Measurements from ENCODE around the gene EN2.

Gene EN2

DNA sequence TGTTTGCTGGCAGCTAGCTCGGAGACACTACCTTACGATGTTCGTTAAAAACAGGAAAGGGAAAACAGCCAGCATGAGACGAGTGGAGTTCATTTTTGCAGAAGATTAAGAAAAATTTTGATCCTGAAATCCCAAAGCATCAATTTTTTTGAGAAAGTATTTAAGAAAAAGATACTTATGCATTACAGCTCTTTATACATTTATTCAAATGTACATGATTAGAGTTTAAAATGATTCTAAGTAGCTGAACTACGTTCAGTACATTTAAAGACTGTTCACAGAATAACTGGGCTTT is 53.7 kb downstream of the EN2 start:
- no peak for DNase-seq

DNA sequence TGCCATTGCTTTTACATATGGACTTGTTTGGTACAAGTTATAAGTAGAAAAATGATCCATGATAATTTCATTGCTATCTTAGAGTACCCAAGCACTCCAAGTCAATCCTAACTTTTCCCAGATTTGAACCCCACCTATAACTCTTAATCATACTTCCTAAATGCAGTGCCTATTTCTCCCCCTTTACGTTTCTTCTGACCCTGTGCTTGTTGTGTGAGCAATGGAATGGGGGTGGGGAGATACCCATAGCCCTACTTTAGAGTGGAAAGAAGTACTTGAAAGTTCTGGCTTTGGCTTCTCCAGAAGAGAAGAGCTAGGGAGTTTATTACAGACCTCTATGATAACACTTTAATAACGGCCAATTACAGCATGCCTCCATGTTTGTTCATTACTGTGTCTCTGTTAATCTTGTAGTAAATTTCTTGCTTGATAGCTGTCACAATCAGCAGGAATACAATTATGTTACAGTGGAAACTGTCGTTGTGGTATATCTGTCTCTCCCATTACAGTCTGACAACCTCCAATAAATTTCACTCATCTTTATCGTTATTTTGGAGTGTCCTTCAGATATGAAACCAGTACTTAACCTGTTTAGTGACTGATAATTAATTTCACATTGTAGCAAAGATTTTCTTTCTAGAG is 54.4 kb downstream of the EN2 start:
- no peak for DNase-seq

DNA sequence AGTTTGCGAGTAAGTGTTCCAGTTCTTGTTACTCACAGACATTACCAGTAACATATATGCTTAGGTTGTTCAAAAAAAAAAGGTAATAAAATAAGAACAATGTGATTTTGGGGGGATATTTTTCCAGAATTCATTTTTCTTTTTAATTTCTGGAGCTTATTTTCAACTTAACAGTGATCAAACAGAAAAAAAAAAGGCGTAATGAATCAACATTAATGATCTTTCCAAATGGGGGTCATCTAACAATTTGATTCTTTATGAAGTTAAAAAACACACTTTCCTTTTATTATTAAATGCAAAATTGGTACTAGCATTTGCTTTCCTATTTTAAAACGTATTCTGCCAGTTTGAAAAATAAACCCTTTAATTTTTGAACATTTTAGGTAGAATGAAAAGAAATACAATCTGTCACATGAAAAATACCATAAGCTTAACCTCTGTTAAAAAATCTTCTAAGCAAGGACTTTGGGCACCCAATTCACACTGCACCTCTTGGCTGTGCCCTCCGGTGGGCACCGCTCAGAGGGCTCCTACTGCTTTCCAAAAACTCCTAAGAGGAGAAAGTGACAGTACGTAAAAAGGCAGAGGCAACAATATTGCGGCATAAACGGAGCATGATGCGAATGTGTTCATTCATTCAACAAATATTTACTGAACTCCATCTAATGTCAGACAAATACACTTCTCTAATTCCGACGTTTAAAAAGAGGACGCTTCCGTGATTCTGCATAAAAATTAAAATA is 55.8 kb downstream of the EN2 start:
- no peak for DNase-seq

DNA sequence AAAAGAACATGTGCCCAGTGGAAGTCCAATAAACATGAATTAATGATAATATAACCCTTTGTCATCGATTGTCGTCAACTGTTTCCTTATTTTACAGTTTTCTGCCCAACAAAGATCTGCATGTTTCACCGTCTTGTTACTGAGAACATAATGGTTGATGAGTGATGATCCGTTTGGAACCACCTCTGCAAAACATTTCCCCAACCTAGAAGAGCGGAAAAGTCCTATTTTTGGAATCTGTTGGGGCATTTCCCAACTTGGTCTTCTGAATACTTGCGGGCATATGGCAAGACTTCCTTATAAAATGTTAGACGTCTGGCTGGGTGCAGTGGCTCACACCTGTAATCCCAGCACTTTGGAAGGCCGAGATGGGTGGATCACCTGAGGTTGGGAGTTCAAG is 56.4 kb downstream of the EN2 start:
- no peak for DNase-seq
